Dedifferentiated amniotic fluid mesenchymal stem cell (primary cell): ENCODE results near the gene WWOX.

Source experiments
- DNase-seq: peaks from one replicate; pipeline ENCODE4 v3.0.0-alpha.2; 2016; ENCODE audit errors: extremely low spot score

The WWOX gene

GRCh38 chr16:79171931-79172705 is 1072.7 kb downstream of the WWOX start:
- DNase-seq = no peak

DNA sequence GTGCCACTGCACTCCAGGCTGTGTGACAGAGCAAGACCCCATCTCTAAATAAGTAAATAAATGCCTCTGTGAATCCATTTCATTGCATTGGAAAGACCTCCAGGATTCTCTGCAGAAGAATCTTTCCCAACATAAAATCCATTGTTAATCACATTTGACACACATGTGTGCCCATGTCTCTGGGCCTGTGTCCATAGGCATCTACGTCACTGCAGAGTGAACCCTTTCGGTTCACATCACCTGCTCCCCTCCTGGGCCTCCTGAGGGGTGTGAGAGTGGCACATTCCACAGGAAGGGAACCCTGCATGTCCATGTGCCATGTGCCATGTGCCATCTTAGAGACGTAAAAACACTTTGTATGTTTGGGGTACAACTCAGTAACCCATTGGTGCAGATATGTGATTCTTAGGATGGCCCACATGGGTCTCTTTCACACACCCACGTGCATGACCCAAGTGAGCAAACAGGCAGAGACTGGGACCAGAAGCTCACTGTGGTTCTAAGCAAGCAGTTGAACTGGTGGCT is 1073.6 kb downstream of the WWOX start:
- no peak for DNase-seq

DNA sequence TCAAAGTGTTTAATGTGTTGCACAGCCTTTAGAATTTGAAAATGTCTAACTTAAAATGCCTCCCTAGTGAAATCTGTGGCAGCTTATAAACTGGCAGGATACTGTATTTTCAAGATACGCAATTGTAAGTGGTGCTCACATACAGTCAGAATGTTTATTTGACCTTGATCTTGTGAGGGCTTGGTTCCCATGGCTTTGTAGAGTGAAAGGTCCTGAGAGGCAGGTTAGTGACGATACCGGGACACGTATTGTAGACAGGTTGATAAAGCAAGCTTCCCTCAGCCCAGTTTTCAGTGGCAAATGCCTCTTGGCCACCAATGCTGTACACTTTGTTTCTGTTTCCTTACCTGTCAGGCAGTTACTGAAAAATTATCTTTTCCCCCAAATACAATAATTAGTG is 1074.5 kb downstream of the WWOX start:
- no peak for DNase-seq

DNA sequence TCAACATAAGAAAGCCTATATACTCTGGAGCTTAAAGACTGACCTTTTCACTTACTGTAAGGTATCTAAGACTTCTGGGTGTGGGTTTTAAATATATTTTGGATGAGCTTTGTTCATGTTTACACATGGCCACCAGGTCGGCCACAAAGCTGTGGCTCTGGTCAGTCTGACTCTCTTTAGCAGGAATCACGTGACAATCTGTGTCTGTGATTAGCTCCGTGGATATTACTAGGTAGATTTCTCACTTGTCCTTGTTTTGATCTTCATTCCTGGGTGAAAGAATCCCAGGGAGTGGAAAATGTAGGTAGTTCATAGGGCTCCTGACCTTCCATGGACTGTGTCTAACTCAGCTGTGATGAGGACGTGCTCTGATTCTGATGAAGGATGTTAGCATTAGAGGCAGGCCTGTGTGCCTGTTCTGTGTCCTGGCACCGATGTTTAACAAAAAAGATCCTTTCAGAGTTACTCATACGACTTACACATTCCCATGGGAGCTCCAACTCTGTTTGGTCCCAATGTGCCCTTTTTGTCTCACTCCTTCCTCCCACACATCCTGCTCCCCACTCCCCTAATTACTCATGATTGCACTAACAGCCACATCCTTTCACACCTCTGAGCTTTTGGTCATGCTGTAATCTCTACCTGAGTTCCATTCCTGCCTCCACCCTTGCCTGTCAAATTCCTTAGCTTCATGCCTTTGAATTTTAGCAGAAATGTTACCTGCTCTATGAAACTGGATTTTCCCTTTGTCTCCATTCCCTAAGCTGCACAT is 1076.0 kb downstream of the WWOX start:
- no peak for DNase-seq

DNA sequence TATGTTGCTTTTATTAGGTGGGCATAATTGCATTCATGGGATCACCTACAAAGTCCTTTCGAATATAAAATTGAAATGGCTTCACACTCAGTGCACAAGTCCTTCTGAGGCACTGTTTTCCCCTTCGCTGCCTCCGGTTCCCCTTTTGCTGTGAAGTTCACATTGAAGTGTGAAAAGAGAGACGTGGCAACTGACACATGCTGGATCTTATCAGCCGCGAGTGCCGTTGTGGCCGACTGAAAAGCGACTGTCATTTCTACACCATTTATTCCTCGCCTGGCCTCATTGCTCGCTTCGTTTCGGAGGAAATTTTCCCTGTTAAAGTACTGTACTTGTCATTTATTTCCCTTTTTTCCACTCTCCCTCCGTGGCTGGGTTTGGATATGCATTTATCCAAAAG is 1077.6 kb downstream of the WWOX start:
- DNase-seq = no peak

DNA sequence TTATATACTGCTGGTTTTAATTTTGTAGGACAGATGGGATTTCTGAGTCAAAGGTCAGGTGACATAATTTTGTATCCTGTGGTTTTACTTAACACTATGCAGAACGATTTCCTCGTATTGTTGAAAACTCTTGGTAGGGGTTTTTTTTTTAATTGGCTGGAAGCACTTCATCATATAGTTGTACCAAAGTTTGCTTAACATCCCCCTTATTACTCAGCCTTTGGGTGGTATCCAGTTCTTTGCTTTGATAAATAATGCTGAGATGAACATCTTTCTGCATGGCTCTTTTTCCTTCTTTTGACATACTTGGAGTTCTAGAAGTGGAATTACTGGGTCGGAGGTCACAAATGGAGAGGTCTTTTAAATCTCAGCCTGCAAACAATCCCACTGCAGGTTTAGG is 1082.0 kb downstream of the WWOX start:
- DNase-seq = no peak

GRCh38 chr16:79182616-79183015 is 1083.2 kb downstream of the WWOX start:
- DNase-seq = no peak

GRCh38 chr16:79183571-79183970 is 1084.1 kb downstream of the WWOX start:
- DNase-seq = no peak

- no peak for DNase-seq
Observed at GRCh38 chr16:79184464-79185030, 1085.1 kb downstream of the WWOX start.

- no peak for DNase-seq
Observed at GRCh38 chr16:79185711-79186110, 1086.3 kb downstream of the WWOX start.

GRCh38 chr16:79186196-79186595 is 1086.7 kb downstream of the WWOX start:
- DNase-seq = no peak

DNA sequence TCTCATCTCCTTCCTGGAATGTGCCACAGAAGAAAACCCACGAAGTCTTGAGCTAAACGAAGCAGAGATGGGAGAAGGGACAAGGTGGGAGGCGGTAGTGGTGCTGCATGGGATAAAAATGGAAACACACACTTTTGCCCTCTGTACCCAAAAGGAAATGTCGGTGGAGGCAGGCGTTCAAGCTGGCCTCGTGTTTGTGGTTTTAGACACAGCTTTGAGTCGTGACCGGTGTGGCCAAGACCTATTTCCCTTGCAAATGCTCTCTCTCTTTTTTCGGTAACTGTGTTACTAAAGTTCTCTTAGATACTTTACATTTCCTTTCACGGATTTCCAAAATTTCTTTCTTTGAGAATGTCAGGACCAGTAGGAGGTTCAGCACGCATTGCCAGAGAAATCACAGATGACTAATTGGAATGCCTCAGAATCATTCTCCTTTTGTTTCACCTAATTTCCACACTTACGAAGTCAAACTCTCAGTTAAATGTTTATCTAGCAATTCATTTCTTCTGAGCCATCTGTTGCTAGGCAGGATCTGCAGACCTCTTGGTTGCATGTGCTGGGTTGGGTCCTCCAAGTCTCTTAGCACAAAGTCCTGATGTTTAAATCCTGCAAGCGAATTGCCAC is 1088.8 kb downstream of the WWOX start:
- DNase-seq = no peak

GRCh38 chr16:79188739-79189122 is 1089.3 kb downstream of the WWOX start:
- no peak for DNase-seq

DNA sequence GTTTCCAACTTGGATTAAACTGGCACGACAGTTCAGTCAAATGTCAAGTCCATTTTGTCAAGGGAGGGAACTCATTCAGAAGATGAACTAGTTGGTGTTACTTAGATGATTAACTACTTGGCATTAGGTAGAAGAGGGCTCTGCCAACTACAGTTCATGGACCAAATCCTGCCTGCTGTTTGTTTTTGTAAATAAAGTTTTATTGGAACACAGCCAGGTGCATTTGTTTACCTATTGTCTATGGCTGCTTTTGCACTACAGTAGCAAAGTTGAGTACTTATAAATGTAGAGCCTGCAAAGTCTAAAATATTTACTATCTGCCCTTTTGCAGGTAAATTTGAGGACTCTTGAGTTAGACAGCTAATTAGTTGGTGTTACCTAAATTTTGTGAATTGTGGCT is 1091.1 kb downstream of the WWOX start:
- no peak for DNase-seq

DNA sequence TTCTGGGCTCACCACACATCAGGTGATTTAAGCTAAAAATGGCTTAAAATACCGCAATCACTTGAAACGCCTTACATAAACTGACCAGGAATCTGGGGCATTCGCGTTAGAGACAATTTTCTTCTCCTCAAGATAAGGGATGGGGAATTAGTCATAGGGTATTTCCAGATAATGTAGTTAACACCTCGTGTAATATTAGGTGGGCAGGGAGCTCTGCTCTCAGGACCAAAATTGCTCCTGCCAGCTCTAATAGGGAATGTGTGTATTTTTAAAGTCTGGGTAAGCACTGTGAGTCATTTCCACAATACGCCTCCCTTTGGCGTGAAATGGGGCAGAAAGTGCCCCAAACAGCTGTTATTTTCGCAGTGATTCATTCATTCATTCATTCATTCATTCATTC is 1092.5 kb downstream of the WWOX start:
- DNase-seq = no peak

DNA sequence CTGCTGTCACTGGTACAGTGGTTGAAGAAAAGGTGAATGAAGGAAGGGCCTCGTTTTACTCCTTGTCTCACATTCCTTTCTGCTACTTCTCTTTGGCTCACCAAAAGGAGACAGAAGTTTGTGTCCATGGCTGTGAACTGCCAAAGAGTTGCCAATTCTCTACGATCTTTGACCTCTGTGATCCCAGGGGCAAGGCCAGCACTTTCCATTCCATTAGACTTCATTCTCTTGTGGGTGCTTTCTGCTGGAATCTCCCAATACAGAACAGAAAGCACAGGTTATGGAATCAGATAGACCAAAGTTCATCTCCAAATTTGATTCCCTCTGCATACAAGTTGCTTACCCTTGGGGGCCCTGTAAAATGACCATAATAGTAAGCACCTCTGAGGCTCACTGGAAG is 1093.5 kb downstream of the WWOX start:
- no peak for DNase-seq

GRCh38 chr16:79194291-79194690 is 1094.8 kb downstream of the WWOX start:
- no peak for DNase-seq

DNA sequence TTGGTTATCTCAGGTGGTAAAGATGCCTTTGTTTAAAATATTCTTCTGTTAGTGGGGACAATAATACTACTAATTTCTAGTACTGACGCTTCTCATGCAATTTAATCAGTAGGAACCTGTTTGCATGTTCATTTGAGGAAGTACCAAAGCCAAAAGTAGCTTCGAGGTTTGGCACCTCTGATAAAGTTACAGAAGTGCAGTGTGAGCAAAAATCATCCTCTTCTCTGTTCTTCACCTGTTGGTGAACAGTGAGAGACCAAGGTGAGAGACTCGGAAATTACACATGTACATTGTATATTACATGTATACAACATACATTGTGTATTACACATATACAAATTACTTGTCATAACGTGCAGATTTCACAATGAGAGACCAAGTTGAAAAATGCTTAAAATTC is 1096.5 kb downstream of the WWOX start:
- no peak for DNase-seq

GRCh38 chr16:79201436-79201835 is 1102.0 kb downstream of the WWOX start:
- DNase-seq = no peak

GRCh38 chr16:79202977-79203376 is 1103.5 kb downstream of the WWOX start:
- no peak for DNase-seq

DNA sequence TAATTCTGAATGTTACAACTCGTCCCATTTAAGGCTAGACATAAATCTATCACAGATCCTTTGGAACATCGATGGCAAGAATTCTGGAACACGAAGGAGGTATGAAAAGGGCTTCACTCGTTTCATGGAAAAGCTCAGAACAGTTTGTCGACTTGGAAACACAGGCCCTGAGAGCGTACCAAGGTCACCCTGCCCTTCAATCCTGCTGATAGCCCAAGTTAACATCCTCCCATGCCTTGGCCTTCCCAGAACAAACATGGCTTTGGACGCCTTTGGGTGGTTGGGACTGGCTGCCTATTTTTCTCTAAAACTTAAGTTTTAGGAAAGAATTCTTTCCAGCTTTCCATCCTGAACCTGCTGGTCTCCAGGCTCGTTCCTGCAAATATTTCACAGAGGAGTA is 1105.0 kb downstream of the WWOX start:
- no peak for DNase-seq

DNA sequence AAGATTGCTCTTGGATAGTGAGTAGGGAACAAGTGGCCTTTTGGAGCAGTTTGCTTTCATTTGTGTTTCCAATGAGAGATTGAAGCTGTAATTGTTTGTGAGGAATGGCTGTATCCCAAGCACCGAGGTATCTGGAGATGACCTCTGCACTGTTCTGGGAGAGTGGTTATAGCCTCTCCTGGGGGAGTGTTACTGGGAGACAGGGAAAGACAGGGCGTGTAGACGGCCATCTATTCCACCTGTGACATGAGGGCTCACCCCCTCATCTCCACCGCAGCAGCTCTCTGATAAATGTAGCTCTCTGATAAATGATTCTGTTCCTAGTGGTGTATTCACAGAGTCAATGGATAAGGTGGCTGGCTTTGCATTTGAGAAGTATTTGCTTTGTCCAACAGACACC is 1107.4 kb downstream of the WWOX start:
- no peak for DNase-seq
